HepG2 (cell line): ENCODE data around the gene AJUBA. TPM values are rescaled to one million over a fixed set of nuclear protein-coding genes. Genes with fewer than 3 reads are reported as not detected.

ENCODE experiments used
- HMG20A ChIP-seq: IDR thresholded peaks from 2 replicates; pipeline ENCODE4 v1.6.1; 2016; ENCODE audit warnings: borderline replicate concordance
- KDM5B ChIP-seq: sonication (generic); formaldehyde crosslinking; IDR thresholded peaks from 2 replicates; pipeline ENCODE4 v1.4.0; 2020; ENCODE audit warnings: missing genetic modification reagents, mild to moderate bottlenecking, borderline replicate concordance
- MTA1 ChIP-seq: sonication (generic); formaldehyde crosslinking; IDR thresholded peaks from 2 replicates; pipeline ENCODE4 v1.4.0; 2020; ENCODE audit warnings: missing genetic modification reagents, mild to moderate bottlenecking, borderline replicate concordance
- MTA3 ChIP-seq: sonication (generic); formaldehyde crosslinking; IDR thresholded peaks from 2 replicates; pipeline ENCODE4 v1.4.0; 2020; ENCODE audit warnings: missing genetic modification reagents
- SP5 ChIP-seq: IDR thresholded peaks from 2 replicates; pipeline ENCODE4 v1.6.1; 2016; ENCODE audit warnings: low read depth, borderline replicate concordance
- STAG1 ChIP-seq: sonication (generic); formaldehyde crosslinking; IDR thresholded peaks from 2 replicates; pipeline ENCODE4 v1.4.0; 2020; ENCODE audit warnings: missing genetic modification reagents
- TCF7L2 ChIP-seq: IDR thresholded peaks from 2 replicates; pipeline ENCODE4 v1.6.1; 2011; ENCODE audit warnings: mild to moderate bottlenecking, low read depth, low read length, moderate library complexity
- ZNF136 ChIP-seq: sonication (generic); formaldehyde crosslinking; IDR thresholded peaks from 2 replicates; pipeline ENCODE4 v1.8.1; 2022; ENCODE audit warnings: low read depth, mild to moderate bottlenecking, moderate library complexity, missing genetic modification reagents
- ZNF326 ChIP-seq: sonication (generic); formaldehyde crosslinking; IDR thresholded peaks from 2 replicates; pipeline ENCODE4 v1.4.0; 2020; ENCODE audit warnings: missing genetic modification reagents, borderline replicate concordance
- polyA plus RNA-seq, 8 experiments: library from polyadenylated mRNA; depleted of rRNA in 3 of 8; stranded (reverse) in 7 of 8; unstranded in 1 of 8; fragments of >200 nt; fragmentation: Illumina TruSeq in 4 of 8; extraction: Trizol in 4 of 8; gene quantifications; 2 replicates each; pipeline versions ENCODE4 v1.2.1 to v1.2.3, GENCODE V29; 2011 to 2016; ENCODE audit warnings: low read depth in 4 of 8, missing spikeins in 1 of 8, mixed read lengths in 1 of 8; ENCODE audit not compliant: insufficient read depth in 1 of 8
- total RNA-seq, 5 experiments: library from RNA; depleted of rRNA; stranded (reverse); fragments of >200 nt; fragmentation: Illumina TruSeq; extraction: Trizol; gene quantifications; 2 replicates each; pipeline ENCODE4 v1.2.3, GENCODE V29; 2016; ENCODE audit warnings: low read depth in 1 of 5
- TF ChIP-seq, protein P1 (sequence below): sonication (generic); formaldehyde crosslinking; IDR thresholded peaks from 2 replicates; pipeline ENCODE4 v1.4.0; 2020; ENCODE audit warnings: missing genetic modification reagents, borderline replicate concordance
- TF ChIP-seq, protein P2 (sequence below): sonication (generic); formaldehyde crosslinking; conservative IDR thresholded peaks from 2 replicates; pipeline ENCODE4 v1.4.0; 2020; ENCODE audit warnings: missing genetic modification reagents
- TF ChIP-seq, protein P3 (sequence below): sonication (generic); formaldehyde crosslinking; IDR thresholded peaks from 2 replicates; pipeline ENCODE4 v1.5.0; 2020; ENCODE audit warnings: mild to moderate bottlenecking, missing genetic modification reagents
- TF ChIP-seq, protein P4 (sequence below): IDR thresholded peaks from 2 replicates; pipeline ENCODE4 v1.6.1; 2018; ENCODE audit warnings: missing genetic modification reagents, mild to moderate bottlenecking, missing compliant biosample characterization
- TF ChIP-seq, protein P5 (sequence below): sonication (generic); formaldehyde crosslinking; IDR thresholded peaks from 2 replicates; pipeline ENCODE4 v1.4.0; 2020; ENCODE audit warnings: mild to moderate bottlenecking, missing genetic modification reagents
- TF ChIP-seq, protein P6 (sequence below): sonication (generic); formaldehyde crosslinking; IDR thresholded peaks from 2 replicates; pipeline ENCODE4 v1.5.0; 2020; ENCODE audit warnings: mild to moderate bottlenecking, missing genetic modification reagents

AJUBA gene
- total and polyA plus RNA-seq, 2 of the 13 experiments (the other 11 are each of a cell fraction or from before 2014, with no cell fraction given): 157 to 241 TPM

DNA sequence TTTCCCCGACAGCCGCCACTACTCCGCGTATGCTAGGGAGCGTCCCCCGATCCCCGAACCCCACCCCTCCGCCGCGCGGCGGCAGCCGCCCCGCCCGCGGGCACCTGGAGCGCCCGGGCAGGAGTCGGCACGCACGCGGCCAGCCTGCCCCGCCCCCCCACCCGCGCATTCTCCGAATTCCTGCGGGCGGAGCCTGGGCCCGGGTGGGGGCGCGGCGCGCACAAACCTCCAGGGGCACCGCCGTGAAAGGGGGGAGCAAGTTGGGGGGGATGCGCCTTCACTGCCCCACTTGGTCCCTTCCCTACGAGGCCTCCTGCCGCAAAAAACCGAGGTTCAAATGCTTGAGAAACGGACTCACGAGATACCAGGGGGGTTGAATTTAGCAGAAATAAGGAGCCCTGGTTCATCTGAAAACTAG, 1.7 kb downstream of the AJUBA start (continued):
- TF ChIP-seq, protein P1, sequence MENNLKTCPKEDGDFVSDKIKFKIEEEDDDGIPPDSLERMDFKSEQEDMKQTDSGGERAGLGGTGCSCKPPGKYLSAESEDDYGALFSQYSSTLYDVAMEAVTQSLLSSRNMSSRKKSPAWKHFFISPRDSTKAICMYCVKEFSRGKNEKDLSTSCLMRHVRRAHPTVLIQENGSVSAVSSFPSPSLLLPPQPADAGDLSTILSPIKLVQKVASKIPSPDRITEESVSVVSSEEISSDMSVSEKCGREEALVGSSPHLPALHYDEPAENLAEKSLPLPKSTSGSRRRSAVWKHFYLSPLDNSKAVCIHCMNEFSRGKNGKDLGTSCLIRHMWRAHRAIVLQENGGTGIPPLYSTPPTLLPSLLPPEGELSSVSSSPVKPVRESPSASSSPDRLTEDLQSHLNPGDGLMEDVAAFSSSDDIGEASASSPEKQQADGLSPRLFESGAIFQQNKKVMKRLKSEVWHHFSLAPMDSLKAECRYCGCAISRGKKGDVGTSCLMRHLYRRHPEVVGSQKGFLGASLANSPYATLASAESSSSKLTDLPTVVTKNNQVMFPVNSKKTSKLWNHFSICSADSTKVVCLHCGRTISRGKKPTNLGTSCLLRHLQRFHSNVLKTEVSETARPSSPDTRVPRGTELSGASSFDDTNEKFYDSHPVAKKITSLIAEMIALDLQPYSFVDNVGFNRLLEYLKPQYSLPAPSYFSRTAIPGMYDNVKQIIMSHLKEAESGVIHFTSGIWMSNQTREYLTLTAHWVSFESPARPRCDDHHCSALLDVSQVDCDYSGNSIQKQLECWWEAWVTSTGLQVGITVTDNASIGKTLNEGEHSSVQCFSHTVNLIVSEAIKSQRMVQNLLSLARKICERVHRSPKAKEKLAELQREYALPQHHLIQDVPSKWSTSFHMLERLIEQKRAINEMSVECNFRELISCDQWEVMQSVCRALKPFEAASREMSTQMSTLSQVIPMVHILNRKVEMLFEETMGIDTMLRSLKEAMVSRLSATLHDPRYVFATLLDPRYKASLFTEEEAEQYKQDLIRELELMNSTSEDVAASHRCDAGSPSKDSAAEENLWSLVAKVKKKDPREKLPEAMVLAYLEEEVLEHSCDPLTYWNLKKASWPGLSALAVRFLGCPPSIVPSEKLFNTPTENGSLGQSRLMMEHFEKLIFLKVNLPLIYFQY (CRISPR knock-in tag): no peak
- TF ChIP-seq ZNF326 (CRISPR knock-in tag) (no peak), HMG20A (CRISPR knock-in tag) (peak; percentile 20; the same call in 1 of the 2 replicates), STAG1 (CRISPR knock-in tag) (no peak), ZNF136 (CRISPR knock-in tag) (no peak; the same call in 1 of the 2 replicates), TCF7L2 (no peak), MTA3 (CRISPR knock-in tag) (no peak), SP5 (CRISPR knock-in tag) (peak; percentile 89), MTA1 (CRISPR knock-in tag) (peak; percentile 79), KDM5B (CRISPR knock-in tag) (no peak)
- TF ChIP-seq, protein P2, sequence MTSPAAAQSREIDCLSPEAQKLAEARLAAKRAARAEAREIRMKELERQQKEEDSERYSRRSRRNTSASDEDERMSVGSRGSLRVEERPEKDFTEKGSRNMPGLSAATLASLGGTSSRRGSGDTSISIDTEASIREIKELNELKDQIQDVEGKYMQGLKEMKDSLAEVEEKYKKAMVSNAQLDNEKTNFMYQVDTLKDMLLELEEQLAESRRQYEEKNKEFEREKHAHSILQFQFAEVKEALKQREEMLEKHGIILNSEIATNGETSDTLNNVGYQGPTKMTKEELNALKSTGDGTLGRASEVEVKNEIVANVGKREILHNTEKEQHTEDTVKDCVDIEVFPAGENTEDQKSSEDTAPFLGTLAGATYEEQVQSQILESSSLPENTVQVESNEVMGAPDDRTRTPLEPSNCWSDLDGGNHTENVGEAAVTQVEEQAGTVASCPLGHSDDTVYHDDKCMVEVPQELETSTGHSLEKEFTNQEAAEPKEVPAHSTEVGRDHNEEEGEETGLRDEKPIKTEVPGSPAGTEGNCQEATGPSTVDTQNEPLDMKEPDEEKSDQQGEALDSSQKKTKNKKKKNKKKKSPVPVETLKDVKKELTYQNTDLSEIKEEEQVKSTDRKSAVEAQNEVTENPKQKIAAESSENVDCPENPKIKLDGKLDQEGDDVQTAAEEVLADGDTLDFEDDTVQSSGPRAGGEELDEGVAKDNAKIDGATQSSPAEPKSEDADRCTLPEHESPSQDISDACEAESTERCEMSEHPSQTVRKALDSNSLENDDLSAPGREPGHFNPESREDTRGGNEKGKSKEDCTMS: 0 out of 2 replicates have a peak, but pooled peaks have one; percentile 14
- TF ChIP-seq, protein P3, sequence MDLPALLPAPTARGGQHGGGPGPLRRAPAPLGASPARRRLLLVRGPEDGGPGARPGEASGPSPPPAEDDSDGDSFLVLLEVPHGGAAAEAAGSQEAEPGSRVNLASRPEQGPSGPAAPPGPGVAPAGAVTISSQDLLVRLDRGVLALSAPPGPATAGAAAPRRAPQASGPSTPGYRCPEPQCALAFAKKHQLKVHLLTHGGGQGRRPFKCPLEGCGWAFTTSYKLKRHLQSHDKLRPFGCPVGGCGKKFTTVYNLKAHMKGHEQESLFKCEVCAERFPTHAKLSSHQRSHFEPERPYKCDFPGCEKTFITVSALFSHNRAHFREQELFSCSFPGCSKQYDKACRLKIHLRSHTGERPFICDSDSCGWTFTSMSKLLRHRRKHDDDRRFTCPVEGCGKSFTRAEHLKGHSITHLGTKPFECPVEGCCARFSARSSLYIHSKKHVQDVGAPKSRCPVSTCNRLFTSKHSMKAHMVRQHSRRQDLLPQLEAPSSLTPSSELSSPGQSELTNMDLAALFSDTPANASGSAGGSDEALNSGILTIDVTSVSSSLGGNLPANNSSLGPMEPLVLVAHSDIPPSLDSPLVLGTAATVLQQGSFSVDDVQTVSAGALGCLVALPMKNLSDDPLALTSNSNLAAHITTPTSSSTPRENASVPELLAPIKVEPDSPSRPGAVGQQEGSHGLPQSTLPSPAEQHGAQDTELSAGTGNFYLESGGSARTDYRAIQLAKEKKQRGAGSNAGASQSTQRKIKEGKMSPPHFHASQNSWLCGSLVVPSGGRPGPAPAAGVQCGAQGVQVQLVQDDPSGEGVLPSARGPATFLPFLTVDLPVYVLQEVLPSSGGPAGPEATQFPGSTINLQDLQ (CRISPR knock-in tag): no peak
- TF ChIP-seq, protein P4, sequence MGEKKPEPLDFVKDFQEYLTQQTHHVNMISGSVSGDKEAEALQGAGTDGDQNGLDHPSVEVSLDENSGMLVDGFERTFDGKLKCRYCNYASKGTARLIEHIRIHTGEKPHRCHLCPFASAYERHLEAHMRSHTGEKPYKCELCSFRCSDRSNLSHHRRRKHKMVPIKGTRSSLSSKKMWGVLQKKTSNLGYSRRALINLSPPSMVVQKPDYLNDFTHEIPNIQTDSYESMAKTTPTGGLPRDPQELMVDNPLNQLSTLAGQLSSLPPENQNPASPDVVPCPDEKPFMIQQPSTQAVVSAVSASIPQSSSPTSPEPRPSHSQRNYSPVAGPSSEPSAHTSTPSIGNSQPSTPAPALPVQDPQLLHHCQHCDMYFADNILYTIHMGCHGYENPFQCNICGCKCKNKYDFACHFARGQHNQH (CRISPR knock-in tag): no peak; the same call in 1 of the 2 replicates
- TF ChIP-seq, protein P5, sequence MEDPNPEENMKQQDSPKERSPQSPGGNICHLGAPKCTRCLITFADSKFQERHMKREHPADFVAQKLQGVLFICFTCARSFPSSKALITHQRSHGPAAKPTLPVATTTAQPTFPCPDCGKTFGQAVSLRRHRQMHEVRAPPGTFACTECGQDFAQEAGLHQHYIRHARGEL: no peak
- TF ChIP-seq, protein P6, sequence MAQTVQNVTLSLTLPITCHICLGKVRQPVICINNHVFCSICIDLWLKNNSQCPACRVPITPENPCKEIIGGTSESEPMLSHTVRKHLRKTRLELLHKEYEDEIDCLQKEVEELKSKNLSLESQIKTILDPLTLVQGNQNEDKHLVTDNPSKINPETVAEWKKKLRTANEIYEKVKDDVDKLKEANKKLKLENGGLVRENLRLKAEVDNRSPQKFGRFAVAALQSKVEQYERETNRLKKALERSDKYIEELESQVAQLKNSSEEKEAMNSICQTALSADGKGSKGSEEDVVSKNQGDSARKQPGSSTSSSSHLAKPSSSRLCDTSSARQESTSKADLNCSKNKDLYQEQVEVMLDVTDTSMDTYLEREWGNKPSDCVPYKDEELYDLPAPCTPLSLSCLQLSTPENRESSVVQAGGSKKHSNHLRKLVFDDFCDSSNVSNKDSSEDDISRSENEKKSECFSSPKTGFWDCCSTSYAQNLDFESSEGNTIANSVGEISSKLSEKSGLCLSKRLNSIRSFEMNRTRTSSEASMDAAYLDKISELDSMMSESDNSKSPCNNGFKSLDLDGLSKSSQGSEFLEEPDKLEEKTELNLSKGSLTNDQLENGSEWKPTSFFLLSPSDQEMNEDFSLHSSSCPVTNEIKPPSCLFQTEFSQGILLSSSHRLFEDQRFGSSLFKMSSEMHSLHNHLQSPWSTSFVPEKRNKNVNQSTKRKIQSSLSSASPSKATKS (CRISPR knock-in tag): no peak
